Fibroblast of villous mesenchyme (primary cell): ENCODE results near the gene GNAT3. TPM values are rescaled to one million over a fixed set of nuclear protein-coding genes. Genes with fewer than 3 reads are reported as not detected.
A peak's percentile ranks its signal among the peaks of the same experiment; 100 is the strongest.

Experiments used
- DNase-seq: peaks from one replicate; pipeline ENCODE4 v3.0.0-alpha.2; 2010; ENCODE audit warnings: low read depth
- H3K4me3 ChIP-seq: 2 replicates; pipeline ENCODE4 v1.5.1; 2011; ENCODE audit warnings: low read depth, mild to moderate bottlenecking, low read length
- CTCF ChIP-seq: IDR thresholded peaks from 2 replicates; pipeline ENCODE4 v1.5.1; 2012; ENCODE audit warnings: low read depth, mild to moderate bottlenecking, low read length; ENCODE audit not compliant: insufficient read depth
- total RNA-seq: library from RNA; depleted of rRNA; stranded (reverse); fragments of >200 nt; gene quantifications from 2 replicates; pipeline ENCODE4 v1.2.3, GENCODE V29; 2012

The GNAT3 gene
- total RNA-seq, 1 donor, result not detected

DNA sequence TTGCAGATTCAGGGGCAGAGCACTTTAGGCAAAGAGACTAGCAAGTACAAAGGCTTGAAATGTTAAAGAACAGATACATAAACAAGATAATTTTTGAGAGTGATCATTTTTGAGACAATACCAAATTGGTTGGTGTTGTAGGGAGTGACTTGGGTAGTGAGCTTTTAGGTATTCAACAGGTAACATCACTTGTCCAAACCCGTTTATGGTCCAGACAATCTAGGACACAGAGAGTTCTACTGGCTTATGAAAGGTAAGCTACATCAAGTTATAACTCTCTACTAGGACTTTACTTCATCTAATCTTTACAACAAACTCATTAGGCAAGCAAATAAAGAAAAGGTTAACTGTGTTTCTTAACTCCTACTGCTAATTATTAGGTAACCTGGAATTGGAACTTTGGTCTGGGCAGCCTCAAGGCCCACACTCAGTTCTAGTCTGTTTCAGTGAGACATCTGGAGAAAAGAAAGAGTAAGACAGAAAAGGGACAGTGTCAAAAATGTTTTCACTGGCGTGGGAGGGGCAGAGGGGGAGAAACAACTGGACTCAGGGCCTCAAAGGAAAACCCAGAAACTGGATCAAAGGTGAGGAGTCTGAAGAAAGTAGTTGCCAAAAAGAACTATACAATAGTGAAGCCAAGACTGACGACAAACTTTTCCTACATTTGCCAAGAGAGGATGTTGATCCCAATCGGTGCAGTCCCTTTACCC is 39.2 kb downstream of the GNAT3 start:
- no peak overlapping the region for H3K4me3 ChIP-seq
- DNase-seq, result no peak

GRCh38 chr7:80468931-80469714 is 42.7 kb downstream of the GNAT3 start:
- no peak for TF ChIP-seq CTCF
- no peak overlapping the region for H3K4me3 ChIP-seq
- DNase-seq, result peak; percentile 37

More for the DNA sequence above, 39.2 kb downstream of the GNAT3 start:
- TF ChIP-seq CTCF, result no peak

GRCh38 chr7:80467069-80467468 is 44.8 kb downstream of the GNAT3 start:
- no peak for TF ChIP-seq CTCF
- H3K4me3 ChIP-seq, result no peak overlapping the region
- DNase-seq, result peak; percentile 89

DNA sequence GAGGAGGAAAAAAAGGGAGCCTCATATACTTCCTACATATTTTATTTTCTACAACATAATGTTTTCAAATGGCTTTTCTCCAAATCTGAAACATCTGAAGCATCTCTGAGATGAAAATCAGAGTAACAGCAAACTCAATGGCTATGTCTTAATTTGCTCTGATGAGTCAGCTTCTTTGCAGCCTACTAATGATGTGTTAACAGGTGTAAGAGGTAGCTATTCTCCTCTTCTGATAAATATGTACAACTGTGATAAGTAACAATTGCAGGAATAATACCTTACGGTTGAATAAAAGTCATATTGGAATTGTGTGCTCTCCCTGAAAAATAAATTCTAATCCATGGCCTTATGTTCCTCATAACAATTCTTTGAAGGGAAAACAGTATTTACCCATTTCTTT is 45.2 kb downstream of the GNAT3 start:
- TF ChIP-seq CTCF, result no peak
- DNase-seq, result peak; percentile 11
- no peak overlapping the region for H3K4me3 ChIP-seq

DNA sequence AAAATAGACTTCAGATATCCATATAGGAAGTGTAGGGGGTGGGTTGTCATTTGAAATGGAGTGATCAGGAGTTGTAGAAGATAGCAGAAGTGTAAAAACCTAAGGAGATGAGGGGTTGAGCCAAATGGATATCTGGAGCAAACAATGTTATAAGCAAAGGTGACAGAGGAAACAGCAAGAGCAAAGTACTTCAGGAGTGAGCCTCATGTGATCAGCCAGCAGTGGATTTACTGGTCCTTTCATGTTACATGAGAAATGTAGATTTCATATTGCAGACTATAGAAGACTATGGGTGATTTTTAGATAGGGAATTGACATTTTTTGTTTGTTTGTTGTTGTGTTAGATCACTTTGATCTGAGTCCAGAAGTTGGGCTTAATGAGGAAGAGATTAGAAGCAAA is 47.7 kb downstream of the GNAT3 start:
- no peak for DNase-seq
- TF ChIP-seq CTCF, result no peak
- H3K4me3 ChIP-seq, result no peak overlapping the region

DNA sequence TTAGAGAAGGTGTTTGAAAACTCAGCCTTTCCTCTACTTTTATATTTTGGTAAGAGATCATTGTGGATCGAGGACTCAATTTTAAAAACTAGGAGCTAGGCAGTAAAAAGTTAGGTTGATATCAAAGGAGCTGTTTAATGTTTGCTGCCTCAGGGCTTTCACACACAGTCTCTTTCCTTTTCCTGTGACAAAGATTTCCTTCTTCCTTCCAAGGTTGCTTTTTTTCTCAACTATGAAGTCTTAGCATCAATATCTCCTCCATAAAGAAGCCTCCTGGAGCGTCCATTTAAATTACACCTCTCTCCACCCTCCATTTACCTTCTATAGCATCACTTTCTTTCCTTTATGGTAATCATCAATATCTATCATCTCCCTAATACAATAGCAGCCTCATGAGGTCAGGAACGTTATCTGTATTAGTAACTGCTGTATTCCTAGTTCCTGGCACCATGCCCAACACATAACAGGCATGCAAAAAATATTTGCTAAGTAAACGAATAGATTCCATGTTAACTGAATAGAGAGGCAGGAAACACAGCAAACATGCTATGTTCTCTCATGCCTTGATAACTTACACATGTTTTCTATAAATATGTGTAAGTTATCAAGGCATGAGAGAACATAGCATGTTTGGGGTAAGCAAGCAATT is 48.5 kb downstream of the GNAT3 start:
- no peak for TF ChIP-seq CTCF
- no peak overlapping the region for H3K4me3 ChIP-seq
- DNase-seq, result no peak
